NCI-H1048 (cell line): ENCODE measurements around the gene GAS2L1.

Experiments used
- DNase-seq: peaks from one replicate; lab custom pipeline; 2025; lab: John Stamatoyannopoulos, UW

Gene GAS2L1

GRCh38 chr22:29327089-29327764 lies 20.8 kb downstream of the GAS2L1 start:
- no peak for DNase-seq

- no peak for DNase-seq
These were observed 21.6 kb downstream of the GAS2L1 start for GRCh38 chr22:29328055-29328454.

GRCh38 chr22:29328566-29329500 lies 22.4 kb downstream of the GAS2L1 start:
- DNase-seq = no peak

- no peak for DNase-seq
These were observed 23.1 kb downstream of the GAS2L1 start for GRCh38 chr22:29329581-29329980.

- DNase-seq = no peak
These were observed 23.8 kb downstream of the GAS2L1 start for GRCh38 chr22:29330291-29330690.

- no peak for DNase-seq
These were observed 24.3 kb downstream of the GAS2L1 start for GRCh38 chr22:29330753-29331152.

GRCh38 chr22:29331213-29331612 lies 24.8 kb downstream of the GAS2L1 start:
- DNase-seq = no peak

GRCh38 chr22:29331658-29332300 lies 25.3 kb downstream of the GAS2L1 start:
- DNase-seq = no peak

- no peak for DNase-seq
These were observed 26.5 kb downstream of the GAS2L1 start for GRCh38 chr22:29332886-29333496.

- DNase-seq = no peak
These were observed 27.7 kb downstream of the GAS2L1 start for GRCh38 chr22:29334148-29334547.

- no peak for DNase-seq
These were observed 28.4 kb downstream of the GAS2L1 start for GRCh38 chr22:29334696-29335344.

- no peak for DNase-seq
These were observed 29.2 kb downstream of the GAS2L1 start for GRCh38 chr22:29335656-29336055.

- no peak for DNase-seq
These were observed 30.5 kb downstream of the GAS2L1 start for GRCh38 chr22:29336751-29337490.

- no peak for DNase-seq
These were observed 31.3 kb downstream of the GAS2L1 start for GRCh38 chr22:29337631-29338284.

- no peak for DNase-seq
These were observed 31.9 kb downstream of the GAS2L1 start for GRCh38 chr22:29338398-29338797.

- DNase-seq = no peak
These were observed 33.2 kb downstream of the GAS2L1 start for GRCh38 chr22:29339381-29340235.

- no peak for DNase-seq
These were observed 34.1 kb downstream of the GAS2L1 start for GRCh38 chr22:29340566-29340965.

- DNase-seq = no peak
These were observed 34.8 kb downstream of the GAS2L1 start for GRCh38 chr22:29341056-29341848.

- no peak for DNase-seq
These were observed 35.3 kb downstream of the GAS2L1 start for GRCh38 chr22:29341849-29342127.
